BJ (cell line): ENCODE results near the gene LGALS1. TPM values are rescaled to one million over a fixed set of nuclear protein-coding genes. Genes with fewer than 3 reads are reported as not detected.
"Not testable (repeated sequence)": the region's sequence is repeated elsewhere in the genome, so short reads cannot be mapped to it uniquely, and the experiment has no call there.

Experiments
- CTCF ChIA-PET: fragments of 350-600 bp; formaldehyde crosslinking; extraction: SDS; loops from one replicate; lab custom pipeline; 2021; ENCODE audit warnings: antibody characterized with exemption, inconsistent platforms; lab: Yijun Ruan, JAX
- POLR2A ChIA-PET: fragments of 300-600 bp; sonication (Branson Sonifier 250); formaldehyde crosslinking; extraction: SDS; loops from one replicate; lab custom pipeline; 2021; ENCODE audit warnings: antibody characterized with exemption; lab: Charles Lee
- DNase-seq: peaks from one replicate; pipeline ENCODE4 v3.0.0-alpha.2; 2011; ENCODE audit warnings: low read depth
- H3K27me3 ChIP-seq: 2 replicates; pipeline ENCODE4 v1.6.0; 2011; ENCODE audit warnings: low read length; ENCODE audit not compliant: control insufficient read depth, insufficient read depth
- H3K36me3 ChIP-seq: 2 replicates; pipeline ENCODE4 v1.5.1; 2011; ENCODE audit warnings: low read length; ENCODE audit not compliant: control insufficient read depth, insufficient read depth
- H3K4me3 ChIP-seq: 2 replicates; pipeline ENCODE4 v1.5.1; 2011; ENCODE audit warnings: low read depth, mild to moderate bottlenecking, control low read depth, low read length
- polyA plus RNA-seq: library from polyadenylated mRNA; depleted of rRNA; stranded (reverse); fragments of >200 nt; gene quantifications from 2 replicates; pipeline ENCODE4 v1.2.3, GENCODE V29; 2011
- TF ChIP-seq, protein P1 (sequence below): IDR thresholded peaks from 2 replicates; pipeline ENCODE4 v1.5.1; 2011; ENCODE audit warnings: low read depth, mild to moderate bottlenecking, control low read depth, inconsistent platforms, low read length, moderate library complexity; ENCODE audit not compliant: insufficient read depth

The LGALS1 gene
- polyA plus RNA-seq, 1 experiment = 9,083 TPM

DNA sequence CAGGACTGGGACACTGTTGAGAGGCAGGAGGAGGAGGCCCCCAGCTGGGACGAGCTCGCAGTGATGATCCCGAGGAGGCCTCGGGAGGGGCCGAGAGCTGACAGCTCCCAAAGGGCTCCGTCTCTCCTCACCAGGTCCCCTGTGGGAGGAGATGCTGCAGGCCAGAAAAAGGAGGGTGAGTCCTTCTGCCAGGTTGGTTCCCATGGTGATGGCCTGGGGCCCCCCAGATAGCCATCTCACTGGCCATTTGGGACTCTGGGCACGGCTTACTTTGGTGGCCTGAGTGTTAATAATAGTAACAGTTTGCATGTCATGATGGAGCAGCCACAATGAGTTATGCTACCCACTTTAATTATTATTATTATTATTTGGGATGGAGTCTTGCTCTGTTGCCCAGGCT is 40.3 kb downstream of the LGALS1 start:
- ChIA-PET POLR2A (no interaction called here), CTCF (no interaction called here)
- H3K27me3 ChIP-seq = no peaks in the 10 kb centered on the region
- no peak overlapping the region for H3K4me3 ChIP-seq
- no peak for DNase-seq
- H3K36me3 ChIP-seq = no peaks in the 10 kb centered on the region
- TF ChIP-seq, protein P1, sequence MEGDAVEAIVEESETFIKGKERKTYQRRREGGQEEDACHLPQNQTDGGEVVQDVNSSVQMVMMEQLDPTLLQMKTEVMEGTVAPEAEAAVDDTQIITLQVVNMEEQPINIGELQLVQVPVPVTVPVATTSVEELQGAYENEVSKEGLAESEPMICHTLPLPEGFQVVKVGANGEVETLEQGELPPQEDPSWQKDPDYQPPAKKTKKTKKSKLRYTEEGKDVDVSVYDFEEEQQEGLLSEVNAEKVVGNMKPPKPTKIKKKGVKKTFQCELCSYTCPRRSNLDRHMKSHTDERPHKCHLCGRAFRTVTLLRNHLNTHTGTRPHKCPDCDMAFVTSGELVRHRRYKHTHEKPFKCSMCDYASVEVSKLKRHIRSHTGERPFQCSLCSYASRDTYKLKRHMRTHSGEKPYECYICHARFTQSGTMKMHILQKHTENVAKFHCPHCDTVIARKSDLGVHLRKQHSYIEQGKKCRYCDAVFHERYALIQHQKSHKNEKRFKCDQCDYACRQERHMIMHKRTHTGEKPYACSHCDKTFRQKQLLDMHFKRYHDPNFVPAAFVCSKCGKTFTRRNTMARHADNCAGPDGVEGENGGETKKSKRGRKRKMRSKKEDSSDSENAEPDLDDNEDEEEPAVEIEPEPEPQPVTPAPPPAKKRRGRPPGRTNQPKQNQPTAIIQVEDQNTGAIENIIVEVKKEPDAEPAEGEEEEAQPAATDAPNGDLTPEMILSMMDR = no peak

DNA sequence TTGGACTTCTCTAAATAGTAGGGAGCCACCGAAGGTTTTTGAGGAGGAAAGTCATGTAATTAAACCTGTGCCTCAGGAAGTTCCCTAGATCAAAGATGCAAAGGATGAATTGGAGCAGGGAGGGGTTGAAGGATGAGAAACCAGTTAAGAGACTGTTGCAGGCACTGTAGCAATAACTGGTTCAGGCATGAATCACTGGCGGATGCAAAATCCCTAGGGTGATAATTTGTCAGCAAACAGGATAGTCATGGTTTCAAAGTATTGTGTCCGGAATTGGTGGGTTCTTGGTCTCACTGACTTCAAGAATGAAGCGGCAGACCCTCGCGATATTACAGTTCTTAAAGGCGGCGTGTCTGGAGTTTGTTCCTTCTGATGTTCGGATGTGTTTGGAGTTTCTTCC is 41.3 kb downstream of the LGALS1 start:
- H3K4me3 ChIP-seq = no peak overlapping the region
- TF ChIP-seq, protein P1 = no peak
- DNase-seq = no peak
- POLR2A ChIA-PET = no interaction called here
- CTCF ChIA-PET = interaction anchor here (1.1 kb wide), 1 partner anchor 84 kb away, joined by 3 read pairs; no protein-coding TSS in a partner anchor
- H3K36me3 ChIP-seq = no peaks in the 10 kb centered on the region
- H3K27me3 ChIP-seq = no peaks in the 10 kb centered on the region

DNA sequence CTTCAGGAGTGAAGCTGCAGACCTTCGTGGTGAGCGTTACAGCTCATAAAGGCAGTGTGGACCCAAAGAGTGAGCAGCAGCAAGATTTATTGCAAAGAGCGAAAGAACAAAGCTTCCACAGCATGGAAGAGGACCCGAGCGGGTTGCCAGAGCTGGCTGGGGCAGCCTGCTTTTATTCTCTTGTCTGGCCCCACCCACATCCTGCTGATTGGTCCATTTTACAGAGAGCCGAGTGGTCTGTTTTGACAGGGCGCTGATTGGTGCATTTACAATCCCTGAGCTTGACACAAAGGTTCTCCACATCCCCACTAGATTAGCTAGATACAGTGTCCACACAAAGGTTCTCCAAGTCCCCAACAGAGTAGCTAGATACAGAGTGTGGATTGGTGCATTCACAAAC is 41.8 kb downstream of the LGALS1 start:
- CTCF ChIA-PET = interaction anchor here (1.1 kb wide), 2 partner anchors 11 to 84 kb away, joined by 3 read pairs; no protein-coding TSS in a partner anchor

DNA sequence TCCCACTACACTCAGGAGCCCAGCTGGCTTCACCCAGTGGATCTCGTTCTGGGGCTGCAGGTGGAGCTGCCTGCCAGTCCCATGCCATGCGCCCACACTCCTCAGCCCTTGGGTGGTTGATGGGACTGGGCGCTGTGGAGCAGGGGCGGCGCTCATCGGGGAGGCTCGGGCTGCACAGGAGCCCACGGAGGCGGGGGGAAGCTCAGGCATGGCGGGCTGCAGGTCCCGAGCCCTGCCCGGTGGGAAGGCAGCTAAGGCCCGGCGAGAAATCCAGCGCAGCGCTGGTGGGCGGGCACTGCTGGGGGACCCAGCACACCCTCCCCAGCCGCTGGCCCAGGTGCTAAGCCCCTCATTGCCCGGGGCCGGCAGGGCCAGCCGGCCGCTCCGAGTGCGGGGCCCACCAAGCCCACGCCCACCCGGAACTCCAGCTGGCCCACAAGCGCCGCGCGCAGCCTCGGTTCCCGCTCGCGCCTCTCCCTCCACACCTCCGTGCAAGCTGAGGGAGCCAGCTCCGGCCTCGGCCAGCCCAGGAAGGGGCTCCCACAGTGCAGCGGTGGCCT is 42.4 kb downstream of the LGALS1 start:
- POLR2A ChIA-PET, DNase-seq, H3K27me3 ChIP-seq, H3K36me3 ChIP-seq, H3K4me3 ChIP-seq: not testable (repeated sequence)
- CTCF ChIA-PET = interaction anchor here (1.1 to 1.4 kb wide), 3 partner anchors 10 to 85 kb away, joined by 3 to 5 read pairs (median 3); no protein-coding TSS in a partner anchor

More for the DNA sequence above, 41.8 kb downstream of the LGALS1 start:
- H3K36me3 ChIP-seq, DNase-seq, H3K4me3 ChIP-seq, POLR2A ChIA-PET, H3K27me3 ChIP-seq: not testable (repeated sequence)

DNA sequence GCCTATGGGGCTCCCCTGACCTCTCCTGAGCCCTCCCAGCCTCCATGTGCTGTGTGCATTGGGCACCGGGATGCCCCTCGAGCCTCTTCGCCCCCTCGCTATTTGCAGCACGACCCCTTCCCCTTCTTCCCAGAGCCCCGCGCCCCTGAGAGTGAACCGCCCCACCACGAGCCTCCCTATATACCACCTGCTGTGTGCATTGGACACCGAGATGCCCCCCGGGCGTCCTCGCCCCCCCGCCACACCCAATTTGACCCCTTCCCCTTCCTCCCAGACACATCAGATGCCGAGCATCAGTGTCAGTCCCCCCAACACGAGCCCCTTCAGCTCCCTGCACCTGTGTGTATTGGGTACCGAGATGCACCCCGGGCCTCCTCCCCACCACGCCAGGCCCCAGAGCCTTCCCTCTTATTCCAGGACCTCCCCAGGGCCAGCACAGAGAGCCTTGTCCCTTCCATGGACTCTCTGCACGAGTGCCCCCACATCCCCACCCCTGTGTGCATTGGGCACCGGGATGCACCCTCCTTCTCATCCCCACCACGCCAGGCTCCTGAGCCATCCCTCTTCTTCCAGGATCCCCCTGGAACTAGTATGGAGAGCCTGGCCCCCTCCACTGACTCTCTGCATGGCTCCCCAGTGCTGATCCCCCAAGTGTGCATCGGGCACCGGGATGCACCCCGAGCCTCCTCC is 50.3 kb downstream of the LGALS1 start:
- no peaks in the 10 kb centered on the region for H3K27me3 ChIP-seq
- no peaks in the 10 kb centered on the region for H3K36me3 ChIP-seq
- ChIA-PET POLR2A (no interaction called here), CTCF (no interaction called here)
- TF ChIP-seq, protein P1 = no peak
- DNase-seq = no peak
- H3K4me3 ChIP-seq = no peak overlapping the region

DNA sequence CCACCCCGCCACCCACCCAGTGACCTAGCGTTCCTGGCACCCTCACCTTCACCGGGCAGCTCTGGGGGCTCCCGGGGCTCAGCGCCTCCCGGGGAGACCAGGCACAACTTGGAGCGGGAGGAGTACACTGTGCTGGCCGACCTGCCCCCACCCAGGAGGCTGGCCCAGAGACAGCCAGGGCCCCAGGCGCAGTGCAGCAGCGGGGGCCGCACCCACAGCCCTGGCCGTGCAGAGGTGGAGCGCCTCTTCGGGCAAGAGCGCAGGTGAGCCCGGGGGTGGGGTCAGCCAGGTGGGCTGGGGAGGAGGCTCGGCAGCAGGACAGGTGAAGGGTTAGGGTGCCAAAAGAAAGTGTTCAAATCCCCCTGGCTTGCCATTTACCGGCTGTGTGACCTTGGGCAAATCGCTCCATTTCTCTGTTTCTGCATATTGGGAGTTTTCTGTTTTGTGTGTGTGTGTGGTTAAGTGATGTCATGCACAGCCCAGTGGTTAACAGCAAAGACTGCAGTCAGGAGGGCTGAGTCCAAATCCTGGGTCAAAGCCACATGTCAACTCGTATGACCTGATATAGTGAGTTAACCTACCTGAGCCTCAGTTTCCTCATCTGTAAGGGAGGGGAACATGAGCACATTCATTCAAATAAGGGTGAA is 50.9 kb downstream of the LGALS1 start:
- ChIA-PET CTCF (no interaction called here), POLR2A (no interaction called here)
- no peak for DNase-seq
- Histone ChIP-seq H3K4me3 (no peak overlapping the region), H3K36me3 (no peaks in the 10 kb centered on the region), H3K27me3 (no peaks in the 10 kb centered on the region)
- TF ChIP-seq, protein P1 = 0 out of 2 replicates have a peak, but pooled peaks have one; percentile 21
